ENCODE measurements around the gene TMEM233.

DNA sequence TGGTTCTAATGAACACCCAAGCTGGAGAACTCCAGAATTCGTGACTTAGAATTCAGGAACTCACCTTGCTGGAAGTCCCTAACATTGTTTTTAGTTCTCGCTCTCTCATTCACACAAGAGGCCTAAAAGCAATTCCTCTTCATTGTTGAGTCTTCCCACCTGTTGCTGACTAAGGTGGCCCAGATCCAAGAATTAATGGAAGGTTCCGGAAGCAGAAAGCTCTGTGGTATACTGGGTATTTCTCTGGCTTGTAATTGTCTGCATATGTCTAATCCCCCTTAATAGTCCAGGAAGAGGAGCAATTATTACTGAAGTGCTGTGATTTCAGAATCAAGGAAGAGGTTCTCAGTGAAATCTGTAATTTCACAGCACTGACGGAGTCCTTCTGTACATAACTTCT is 31.4 kb downstream of the TMEM233 start:
- no peak for TF ChIP-seq POLR2A (IDR thresholded peaks at IDR 0.05)
- TF ChIP-seq, protein P1, sequence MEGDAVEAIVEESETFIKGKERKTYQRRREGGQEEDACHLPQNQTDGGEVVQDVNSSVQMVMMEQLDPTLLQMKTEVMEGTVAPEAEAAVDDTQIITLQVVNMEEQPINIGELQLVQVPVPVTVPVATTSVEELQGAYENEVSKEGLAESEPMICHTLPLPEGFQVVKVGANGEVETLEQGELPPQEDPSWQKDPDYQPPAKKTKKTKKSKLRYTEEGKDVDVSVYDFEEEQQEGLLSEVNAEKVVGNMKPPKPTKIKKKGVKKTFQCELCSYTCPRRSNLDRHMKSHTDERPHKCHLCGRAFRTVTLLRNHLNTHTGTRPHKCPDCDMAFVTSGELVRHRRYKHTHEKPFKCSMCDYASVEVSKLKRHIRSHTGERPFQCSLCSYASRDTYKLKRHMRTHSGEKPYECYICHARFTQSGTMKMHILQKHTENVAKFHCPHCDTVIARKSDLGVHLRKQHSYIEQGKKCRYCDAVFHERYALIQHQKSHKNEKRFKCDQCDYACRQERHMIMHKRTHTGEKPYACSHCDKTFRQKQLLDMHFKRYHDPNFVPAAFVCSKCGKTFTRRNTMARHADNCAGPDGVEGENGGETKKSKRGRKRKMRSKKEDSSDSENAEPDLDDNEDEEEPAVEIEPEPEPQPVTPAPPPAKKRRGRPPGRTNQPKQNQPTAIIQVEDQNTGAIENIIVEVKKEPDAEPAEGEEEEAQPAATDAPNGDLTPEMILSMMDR (IDR thresholded peaks at IDR 0.05): no peak

All from heart left ventricle (tissue), 13 donors.